Stimulated activated CD4-positive, alpha-beta T cell treated with anti-CD3 and anti-CD28 coated beads, Interleukin-2, amount 100 ng/mL, for 24 hours (primary cell): ENCODE measurements around the gene ADAMTS2.
"Not testable (repeated sequence)": the region's sequence is repeated elsewhere in the genome, so short reads cannot be mapped to it uniquely, and the experiment has no call there.

Source experiments
- DNase-seq, 2 donors: peaks; one replicate each; pipeline ENCODE4 v3.0.0-alpha.2; 2020

The ADAMTS2 gene

DNA sequence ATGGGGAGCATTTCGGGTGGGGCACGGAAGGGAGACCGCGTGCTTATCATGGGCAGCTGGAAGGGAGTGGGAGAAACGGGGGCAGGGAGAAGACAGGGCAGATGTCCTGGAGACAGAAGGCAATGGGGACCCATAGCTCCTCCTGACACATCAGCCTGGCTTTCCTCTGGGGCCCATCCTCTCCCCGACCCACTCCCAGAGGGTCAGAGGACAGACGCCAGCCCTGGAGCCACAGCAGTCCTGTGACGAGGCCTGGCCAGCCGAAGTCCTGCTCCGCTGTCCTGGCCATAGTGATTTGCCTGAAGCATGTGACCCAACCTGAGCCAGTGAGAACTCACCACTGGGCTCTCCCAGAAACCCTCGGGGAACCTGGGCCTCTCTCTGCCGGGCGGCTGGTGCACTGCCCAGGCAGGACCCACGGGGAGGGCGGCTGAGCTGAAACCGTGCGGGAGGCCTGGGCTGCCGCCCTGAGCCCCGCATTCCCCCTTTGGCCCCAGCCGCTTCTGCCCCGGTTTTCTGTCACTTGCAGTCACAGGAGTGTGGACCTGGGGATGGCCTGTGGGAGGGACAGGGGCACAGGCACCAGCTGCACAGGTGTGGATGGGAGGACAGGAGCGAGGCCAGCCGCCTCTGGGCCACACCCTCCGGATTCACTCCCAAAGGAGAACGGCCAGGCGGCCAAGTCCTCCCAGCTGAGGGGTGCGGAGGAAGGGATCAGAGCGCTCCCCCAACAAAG, 19.8 kb downstream of the ADAMTS2 start:
- no peak for DNase-seq

- no peak for DNase-seq
Observed at GRCh38 chr5:179324760-179325295, 20.4 kb downstream of the ADAMTS2 start.

DNA sequence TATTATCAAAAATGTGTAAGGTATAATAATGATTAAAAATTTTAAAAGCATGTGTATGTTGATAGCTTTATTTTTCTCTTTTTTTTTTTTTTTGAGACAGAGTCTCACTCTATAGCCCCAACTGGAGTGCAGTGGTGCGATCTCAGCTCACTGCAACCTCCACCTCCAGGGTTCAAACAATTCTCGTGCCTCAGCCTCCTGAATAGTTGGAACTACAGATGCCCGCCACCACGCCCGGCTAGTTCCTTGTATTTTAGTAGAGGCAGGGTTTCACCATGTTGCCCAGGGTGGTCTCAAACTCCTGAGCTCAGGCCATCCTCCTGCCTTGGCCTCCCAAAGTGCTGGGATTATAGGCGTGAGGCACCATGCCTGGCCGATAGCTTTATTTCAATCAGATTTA, 20.9 kb downstream of the ADAMTS2 start:
- not testable (repeated sequence) for DNase-seq

- no peak for DNase-seq
Observed at GRCh38 chr5:179323026-179323870, 22.0 kb downstream of the ADAMTS2 start.

GRCh38 chr5:179322071-179323025, 22.9 kb downstream of the ADAMTS2 start:
- no peak for DNase-seq

GRCh38 chr5:179321206-179321987, 23.9 kb downstream of the ADAMTS2 start:
- no peak for DNase-seq

GRCh38 chr5:179319741-179320281, 25.4 kb downstream of the ADAMTS2 start:
- no peak for DNase-seq

- DNase-seq = no peak
Observed at GRCh38 chr5:179319123-179319522, 26.1 kb downstream of the ADAMTS2 start.

DNA sequence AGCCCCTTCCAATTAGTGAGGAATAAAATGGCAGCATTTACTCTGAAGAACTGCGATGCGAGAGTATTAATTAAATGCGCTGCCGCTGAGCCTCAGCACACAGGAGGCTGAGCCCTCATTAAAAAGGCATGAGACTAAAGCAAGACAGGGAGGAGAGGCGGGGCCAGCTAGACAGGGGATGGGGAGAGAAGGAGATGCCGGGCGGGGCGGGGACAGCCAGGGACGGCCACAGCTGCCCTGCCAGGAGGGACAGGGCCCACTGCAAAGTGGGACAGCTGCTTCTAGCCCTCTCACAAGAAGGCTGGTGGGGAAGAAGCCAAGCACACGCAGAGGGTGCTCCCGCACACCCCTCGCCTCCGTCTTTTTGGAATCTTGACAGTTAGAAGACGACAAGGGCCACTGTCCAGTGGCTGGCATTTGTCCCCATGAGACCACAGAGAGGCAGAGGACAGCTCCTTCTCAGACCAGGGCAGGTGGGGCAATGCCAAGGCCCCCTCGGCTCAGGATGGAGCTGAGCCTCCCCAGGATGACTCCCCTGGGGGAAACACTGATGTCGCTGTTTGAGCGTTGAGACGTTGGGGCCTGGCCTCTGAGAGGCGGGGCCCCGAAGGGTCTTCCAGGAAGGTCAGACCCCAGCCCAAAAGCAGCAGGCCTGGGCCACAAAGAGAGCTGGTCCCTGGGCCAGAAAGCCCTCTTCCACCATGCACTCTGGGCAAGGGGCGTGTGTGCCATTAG, 26.9 kb downstream of the ADAMTS2 start:
- DNase-seq = no peak

GRCh38 chr5:179317411-179318220, 27.6 kb downstream of the ADAMTS2 start:
- DNase-seq = no peak

- DNase-seq = no peak
Observed at GRCh38 chr5:179316982-179317381, 28.3 kb downstream of the ADAMTS2 start.

GRCh38 chr5:179316111-179316551, 29.1 kb downstream of the ADAMTS2 start:
- no peak for DNase-seq

GRCh38 chr5:179315356-179315890, 29.8 kb downstream of the ADAMTS2 start:
- DNase-seq = no peak

DNA sequence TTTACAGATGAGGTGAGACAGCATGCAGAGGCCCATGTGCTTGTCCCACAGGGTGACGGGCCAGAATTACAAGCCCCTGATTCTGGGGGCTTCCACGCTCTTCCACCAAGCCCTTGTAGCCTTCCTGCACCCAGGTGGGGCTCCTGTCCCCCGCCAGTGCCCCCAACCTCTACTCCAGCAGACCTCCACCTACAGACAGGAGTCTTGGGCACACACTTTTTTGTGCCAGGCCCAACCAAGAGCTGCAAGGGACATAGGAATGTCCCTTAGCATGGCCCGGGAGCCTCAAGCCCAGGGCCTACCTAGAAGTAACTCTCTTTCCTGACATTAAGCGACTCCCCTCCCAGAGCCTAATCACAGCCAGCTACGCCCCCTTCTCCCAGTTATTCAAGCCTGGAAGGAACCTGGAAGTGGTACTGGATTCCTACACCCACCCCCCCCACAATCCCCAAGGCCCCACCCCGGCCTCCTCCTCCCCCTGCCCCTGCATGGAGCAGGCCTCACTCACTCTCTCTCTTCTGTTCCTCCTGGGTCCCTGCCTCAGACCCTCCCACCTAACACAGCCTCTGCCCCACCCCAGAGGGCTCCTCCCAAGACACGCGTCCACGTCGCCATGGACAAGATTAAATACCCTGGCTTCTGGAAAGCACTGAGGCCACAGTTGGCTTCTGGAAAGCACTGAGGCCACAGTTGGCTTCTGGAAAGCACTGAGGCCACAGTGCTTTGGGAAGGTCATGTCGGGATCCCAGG, 30.5 kb downstream of the ADAMTS2 start:
- no peak for DNase-seq

GRCh38 chr5:179313849-179314521, 31.3 kb downstream of the ADAMTS2 start:
- DNase-seq = no peak

- no peak for DNase-seq
Observed at GRCh38 chr5:179312557-179313235, 32.6 kb downstream of the ADAMTS2 start.

- DNase-seq = no peak
Observed at GRCh38 chr5:179311581-179311980, 33.7 kb downstream of the ADAMTS2 start.

DNA sequence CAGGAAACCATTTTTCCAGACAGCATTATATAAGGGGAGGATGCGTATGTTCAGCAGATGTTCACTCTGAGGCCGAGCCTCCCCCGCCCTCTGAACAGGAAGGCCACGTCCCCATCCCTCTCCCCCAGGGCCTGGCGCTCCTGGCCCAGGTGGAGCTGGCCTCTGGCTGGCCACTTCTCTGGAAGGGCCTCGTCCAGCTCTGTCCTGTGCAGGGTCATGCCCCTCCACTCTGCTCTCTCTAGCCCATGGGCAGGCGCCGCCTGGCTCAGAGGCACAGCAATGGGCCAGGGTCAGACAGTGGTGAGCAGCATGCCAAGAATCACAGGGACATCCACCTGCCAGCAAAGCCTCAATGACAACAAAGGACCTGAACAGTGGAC, 34.2 kb downstream of the ADAMTS2 start:
- DNase-seq = no peak
